22Rv1 (cell line): ENCODE measurements around the gene ZNF524.
"Not testable (repeated sequence)": the region's sequence is repeated elsewhere in the genome, so short reads cannot be mapped to it uniquely, and the experiment has no call there.

ENCODE experiments used
- H3K27ac ChIP-seq: fragments of 450-650 bp; 2 replicates; pipeline ENCODE4 v1.5.1; 2017
- ZFX ChIP-seq: fragments of 450-650 bp; IDR thresholded peaks from 2 replicates; pipeline ENCODE4 v1.6.1; 2017; ENCODE audit warnings: antibody characterized with exemption, borderline replicate concordance
- TF ChIP-seq, protein P1 (sequence below): fragments of 450-650 bp; IDR thresholded peaks from 2 replicates; pipeline ENCODE4 v1.5.1; 2017; ENCODE audit warnings: mild to moderate bottlenecking

Gene ZNF524

DNA sequence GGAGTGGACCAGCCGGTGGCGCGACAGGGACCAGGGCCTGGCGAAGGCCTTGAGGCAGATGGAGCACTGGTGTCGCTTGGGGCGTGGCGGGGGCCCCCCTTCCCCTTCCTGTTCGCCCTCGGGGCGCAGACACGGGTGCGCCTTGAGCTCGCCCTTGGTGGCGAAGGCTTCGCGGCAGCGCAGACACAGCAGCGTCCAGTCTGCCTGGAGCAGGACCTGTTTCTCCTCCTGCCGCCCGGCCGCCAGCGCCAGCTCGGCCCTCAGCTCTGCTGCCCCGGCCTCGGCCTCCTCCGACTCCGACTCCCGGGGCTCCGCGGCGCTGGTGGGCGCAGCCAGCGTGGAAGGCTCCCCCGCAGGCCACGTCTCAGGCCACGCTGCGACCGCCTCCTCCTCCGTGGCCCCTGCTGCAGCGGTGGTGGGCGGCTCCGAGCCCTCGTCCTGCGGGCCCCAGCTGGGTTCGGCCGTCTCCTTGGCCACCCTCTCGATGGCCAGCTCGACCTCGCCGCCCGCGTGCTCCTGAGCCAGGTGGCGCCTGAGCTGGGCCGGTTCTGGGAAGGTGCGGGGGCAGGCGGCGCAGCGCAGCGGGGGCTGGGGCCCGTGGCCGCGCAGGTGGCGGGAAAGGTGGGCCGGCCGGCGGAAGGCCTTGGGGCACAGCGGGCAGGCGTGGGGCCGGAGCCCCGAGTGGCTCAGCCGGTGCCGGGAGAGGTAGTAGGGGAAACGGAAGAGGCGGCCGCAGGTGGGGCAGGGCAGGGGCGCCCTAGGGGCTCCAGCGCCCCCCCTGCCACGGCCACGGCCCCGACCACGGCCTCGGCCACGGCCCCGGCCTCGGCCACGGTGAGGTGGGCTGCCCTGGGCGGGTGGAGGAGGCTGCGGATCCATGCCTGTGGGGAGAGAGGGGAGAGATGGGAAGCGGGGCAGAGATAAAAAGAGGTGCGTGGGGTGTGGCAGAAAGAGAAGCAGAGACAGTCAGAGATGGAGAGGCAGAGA is 21.0 kb upstream of the ZNF524 start:
- no peak for TF ChIP-seq ZFX
- TF ChIP-seq, protein P1, sequence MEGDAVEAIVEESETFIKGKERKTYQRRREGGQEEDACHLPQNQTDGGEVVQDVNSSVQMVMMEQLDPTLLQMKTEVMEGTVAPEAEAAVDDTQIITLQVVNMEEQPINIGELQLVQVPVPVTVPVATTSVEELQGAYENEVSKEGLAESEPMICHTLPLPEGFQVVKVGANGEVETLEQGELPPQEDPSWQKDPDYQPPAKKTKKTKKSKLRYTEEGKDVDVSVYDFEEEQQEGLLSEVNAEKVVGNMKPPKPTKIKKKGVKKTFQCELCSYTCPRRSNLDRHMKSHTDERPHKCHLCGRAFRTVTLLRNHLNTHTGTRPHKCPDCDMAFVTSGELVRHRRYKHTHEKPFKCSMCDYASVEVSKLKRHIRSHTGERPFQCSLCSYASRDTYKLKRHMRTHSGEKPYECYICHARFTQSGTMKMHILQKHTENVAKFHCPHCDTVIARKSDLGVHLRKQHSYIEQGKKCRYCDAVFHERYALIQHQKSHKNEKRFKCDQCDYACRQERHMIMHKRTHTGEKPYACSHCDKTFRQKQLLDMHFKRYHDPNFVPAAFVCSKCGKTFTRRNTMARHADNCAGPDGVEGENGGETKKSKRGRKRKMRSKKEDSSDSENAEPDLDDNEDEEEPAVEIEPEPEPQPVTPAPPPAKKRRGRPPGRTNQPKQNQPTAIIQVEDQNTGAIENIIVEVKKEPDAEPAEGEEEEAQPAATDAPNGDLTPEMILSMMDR: no peak
- H3K27ac ChIP-seq: peak overlapping the region; percentile 92

DNA sequence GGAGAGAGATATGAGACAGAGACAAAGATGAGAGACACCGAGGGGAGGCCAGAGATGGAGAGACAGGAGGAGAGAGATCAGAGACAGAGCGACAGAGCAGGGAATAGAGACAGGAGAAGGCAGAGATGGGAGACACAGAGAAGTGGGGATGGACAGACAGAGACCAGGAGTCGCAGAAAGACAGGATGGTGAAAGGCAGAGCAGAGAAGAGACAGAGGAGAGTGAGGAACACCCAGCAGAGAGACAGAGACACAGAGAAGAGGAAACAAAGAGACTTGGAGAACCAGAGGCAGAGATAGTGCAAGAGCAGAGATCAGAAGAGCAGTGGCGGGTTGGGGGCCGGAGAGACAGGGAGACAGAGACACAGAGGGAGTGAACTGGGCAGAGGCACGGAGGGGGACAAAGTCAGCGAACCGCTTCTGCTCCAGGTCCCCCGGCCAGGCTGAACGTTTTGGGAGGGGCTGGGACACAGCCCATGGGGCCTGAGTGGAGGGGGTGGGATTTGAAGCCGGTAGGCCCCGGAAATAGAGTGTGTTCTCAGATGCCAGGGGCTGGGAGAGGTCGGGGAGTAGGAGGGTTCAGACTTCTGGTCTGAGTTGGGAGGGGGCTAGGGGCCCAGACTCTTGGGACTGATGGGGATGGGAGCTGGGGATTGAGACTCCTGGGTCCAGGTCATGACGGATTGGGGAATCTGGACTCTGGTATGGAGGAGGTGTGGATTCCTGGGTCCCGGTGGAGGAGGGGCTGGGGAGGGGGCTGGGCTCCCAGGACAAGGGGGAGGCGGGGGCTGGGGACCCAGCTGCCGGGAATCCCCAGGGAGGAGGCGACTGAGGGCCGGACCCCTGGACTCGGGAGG is 20.1 kb upstream of the ZNF524 start:
- peak overlapping the region; percentile 92 for H3K27ac ChIP-seq
- TF ChIP-seq, protein P1: no peak
- no peak for TF ChIP-seq ZFX

DNA sequence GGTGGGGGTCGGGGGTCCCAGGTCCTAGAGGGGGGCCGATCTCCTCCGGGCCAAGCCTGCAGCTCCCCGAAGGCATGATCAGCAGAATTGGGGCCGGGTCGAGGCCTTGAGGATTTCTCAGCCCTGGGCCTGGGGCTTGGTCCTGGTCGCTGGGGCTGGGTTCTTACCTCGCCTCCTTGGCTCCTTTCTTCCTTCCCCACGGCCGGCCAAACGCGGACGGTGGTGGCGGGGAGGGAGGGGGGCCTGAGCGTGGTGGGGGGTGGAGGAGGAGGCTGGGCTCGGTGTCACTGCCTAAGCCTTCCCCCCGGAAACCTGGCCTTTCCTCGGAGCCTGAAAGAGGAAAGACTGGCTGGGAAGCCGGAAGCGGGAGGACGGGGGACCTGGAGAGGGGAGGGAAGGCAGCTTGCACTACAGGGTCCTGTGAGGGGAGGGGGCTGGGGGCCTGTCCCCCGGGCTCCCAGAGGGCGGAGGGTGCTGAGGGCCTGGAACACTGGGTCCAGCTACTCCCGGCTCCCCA is 19.4 kb upstream of the ZNF524 start, which contains the start of gene ZNF579:
ZNF579 (minus strand) TSS at position 221 of the 517 bp plus-strand sequence. CDS start 1,209 bp downstream, outside the sequence.
- no peak for TF ChIP-seq ZFX
- TF ChIP-seq, protein P1: no peak
- H3K27ac ChIP-seq: peak within 1 kb of the TSS; percentile 92

DNA sequence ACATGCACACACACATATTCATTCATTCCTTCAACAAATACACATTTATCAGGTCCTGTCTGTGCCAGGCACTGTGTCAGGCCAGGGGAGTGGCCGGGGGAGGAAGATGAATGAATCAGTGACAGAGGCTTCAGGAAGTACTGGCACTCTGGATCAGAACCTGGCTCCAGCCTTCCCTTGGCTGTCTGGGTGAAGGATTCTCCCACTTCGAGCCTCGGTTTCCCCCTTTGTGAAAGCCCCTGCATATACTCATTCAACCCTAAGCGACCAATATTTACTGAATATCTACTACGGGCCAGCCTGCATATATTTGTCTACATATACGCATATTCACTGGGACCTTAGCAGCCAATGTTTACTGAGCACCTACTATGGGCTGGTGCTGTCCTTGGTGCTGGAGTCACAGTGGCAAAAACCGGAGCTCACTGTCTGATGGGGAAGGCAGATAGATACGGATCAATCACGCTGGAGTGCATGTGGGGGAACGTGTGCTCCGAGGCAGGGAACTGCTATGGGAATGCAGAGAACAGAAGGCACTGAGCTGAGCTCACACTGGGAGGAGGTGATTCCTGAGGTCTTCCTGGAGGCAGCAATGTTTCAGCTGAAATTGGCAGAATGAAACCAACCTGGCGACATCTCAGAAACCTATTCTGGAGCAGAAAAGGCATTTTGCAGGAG is 18.8 kb upstream of the ZNF524 start:
- TF ChIP-seq ZFX: no peak
- TF ChIP-seq, protein P1: no peak
- H3K27ac ChIP-seq: peak overlapping the region; percentile 92

DNA sequence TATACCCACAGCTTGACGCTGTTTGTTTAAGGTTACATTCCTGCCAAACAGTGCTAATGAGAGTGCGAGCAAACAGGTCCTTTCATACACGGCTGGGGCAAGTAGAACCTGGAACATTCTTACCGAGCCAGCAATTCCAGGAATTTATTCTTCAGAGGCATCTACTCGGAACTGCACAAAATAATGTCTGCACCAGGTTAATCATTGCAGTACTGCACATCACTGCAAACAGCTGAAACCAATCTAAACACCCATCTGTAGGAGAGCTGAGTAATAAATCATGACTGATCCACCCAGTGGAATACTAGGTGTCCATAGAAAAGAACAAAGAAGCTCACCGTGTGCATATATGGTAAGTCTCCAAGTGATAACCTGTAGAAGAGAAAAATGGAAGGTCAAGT is 18.3 kb upstream of the ZNF524 start:
- H3K27ac ChIP-seq: peak overlapping the region; percentile 92
- TF ChIP-seq, protein P1: no peak
- no peak for TF ChIP-seq ZFX

DNA sequence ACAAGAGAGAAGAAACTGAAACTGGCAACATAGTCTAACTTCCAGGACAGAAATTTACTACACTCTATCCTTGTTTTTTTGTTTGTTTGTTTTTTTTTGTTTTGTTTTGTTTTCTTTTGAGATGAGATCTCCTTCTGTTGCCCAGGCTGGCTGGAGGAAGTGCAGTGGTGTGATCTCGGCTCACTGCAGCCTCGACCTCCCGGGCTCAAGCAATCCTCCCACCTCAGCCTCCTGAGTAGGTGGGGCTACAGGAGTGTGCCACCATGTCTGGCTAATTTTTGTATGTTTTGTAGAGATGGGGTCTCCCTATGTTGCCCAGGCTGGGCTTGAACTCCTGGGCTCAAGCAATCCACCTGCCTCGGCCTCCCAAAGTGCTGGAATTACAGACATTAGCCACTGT is 17.8 kb upstream of the ZNF524 start:
- H3K27ac ChIP-seq: peak overlapping the region; percentile 92

DNA sequence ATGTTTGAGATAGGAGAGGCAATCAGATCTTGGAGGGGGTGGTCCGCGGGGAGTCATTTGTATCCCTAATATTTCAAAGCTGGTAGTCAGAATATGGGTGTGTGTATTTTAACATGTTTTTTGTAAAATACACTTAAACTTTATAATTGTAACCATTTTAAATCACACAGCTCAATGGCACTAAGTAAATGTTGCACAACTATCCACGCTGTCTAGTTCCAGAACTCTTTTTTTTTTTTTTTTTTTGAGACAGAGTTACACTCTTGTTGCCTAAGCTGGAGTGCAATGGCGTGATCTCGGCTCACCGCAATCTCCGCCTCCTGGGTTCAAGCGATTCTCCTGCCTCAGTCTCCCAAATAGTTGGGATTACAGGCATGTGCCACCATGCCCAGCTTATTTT is 16.2 kb upstream of the ZNF524 start:
- H3K27ac ChIP-seq: not testable (repeated sequence)
